NCI-H2196 (cell line): ENCODE data around the gene INIP.
"Not testable (repeated sequence)": the region's sequence is repeated elsewhere in the genome, so short reads cannot be mapped to it uniquely, and the experiment has no call there.

Source experiments
- DNase-seq: peaks from one replicate; lab custom pipeline; 2025; ENCODE audit not compliant: unreplicated experiment; lab: John Stamatoyannopoulos, UW

Gene INIP

DNA sequence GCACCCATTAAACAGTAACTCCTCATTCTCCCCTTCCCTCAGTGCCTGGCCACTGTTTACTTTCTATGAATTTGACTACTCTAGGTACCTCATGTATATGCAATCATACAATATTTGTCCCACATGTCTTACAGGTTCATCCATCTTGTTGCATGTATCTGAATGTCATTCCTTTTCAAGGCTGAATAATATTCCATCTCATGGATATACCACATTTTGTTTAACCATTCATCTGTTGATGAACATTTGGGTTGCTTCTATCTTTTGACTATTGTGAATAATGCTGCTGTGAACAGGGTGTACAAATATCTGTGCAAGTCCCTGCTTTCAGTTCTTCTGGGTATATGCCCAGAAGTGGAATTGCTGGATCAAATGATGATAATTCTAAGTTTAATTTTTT, 40.9 kb downstream of the INIP start:
- DNase-seq = no peak

GRCh38 chr9:112673221-112673620, 44.7 kb downstream of the INIP start:
- DNase-seq = not testable (repeated sequence)

- DNase-seq = no peak
Observed at GRCh38 chr9:112670991-112671625, 46.8 kb downstream of the INIP start.

- no peak for DNase-seq
Observed at GRCh38 chr9:112669326-112669725, 48.6 kb downstream of the INIP start.

- no peak for DNase-seq
Observed at GRCh38 chr9:112665347-112665746, 52.6 kb downstream of the INIP start.

- no peak for DNase-seq
Observed at GRCh38 chr9:112664531-112664930, 53.4 kb downstream of the INIP start.

- no peak for DNase-seq
Observed at GRCh38 chr9:112663681-112664080, 54.2 kb downstream of the INIP start.

GRCh38 chr9:112659906-112660305, 58.0 kb downstream of the INIP start:
- DNase-seq = no peak

DNA sequence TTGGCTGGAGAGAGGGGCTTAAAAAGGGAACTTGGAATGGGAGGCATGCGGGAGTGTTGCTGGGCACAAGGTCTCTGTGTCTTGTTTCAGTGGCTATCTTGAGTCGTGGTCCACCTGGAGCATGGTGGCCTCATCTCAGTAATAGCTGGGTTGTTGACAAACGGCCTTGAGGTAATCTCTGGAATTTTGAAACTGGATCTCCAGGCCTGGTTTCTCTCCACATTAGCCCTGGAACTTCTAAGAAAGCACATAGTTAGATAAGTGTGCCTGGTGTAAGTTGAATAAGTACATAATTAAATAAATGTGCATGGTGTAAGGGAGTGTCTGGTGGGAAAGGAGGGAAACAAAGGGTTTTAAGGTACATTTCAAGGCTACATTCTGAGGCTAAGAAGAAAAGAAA, 62.2 kb downstream of the INIP start:
- no peak for DNase-seq

- DNase-seq = no peak
Observed at GRCh38 chr9:112654282-112654681, 63.6 kb downstream of the INIP start.

DNA sequence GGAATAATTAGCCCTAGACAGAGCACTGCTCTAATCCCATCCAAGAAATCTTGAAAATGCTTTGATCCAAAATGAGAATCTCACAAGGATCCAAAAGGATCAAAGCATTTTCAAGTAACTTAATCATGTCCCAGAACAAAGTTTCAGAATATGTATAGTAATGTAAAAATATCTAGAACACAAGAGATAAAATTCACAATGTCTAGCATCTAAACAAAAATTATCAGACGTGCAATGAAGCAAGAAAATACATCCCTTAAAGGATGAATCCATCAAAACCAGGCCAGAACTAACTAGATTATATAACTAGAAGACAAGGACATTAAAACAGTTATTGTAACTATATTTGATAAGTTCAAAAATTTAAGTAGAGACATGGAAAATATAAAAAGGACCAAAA, 69.3 kb downstream of the INIP start:
- DNase-seq = no peak

DNA sequence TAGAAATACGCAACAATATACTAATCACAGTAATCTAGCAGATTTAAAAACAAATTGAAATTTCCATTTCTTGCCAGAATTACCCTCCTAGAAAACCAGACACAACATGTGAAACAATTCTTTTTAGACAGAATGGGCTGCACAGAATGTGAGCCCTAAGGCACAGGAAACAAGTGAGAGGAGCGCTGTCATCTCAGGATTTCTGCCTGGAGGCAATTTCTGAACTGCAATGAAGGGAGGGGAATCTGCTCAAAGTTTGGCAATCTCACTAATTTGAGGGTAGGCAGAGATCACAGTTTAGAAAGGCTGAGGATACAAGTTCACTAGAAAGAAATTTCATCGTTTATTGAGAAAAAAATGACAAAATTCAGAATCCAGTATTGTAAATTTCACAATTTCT, 70.3 kb downstream of the INIP start:
- DNase-seq = no peak

- no peak for DNase-seq
Observed at GRCh38 chr9:112642126-112642525, 75.8 kb downstream of the INIP start.

GRCh38 chr9:112640311-112640710, 77.6 kb downstream of the INIP start:
- no peak for DNase-seq
